ENCODE results near the gene FAM174C.

Gene FAM174C

GRCh38 chr19:1271528-1272422, 3.6 kb upstream of the FAM174C start:
- in situ Hi-C loops (cut with MboI; ENCODE audit: low sequenced_read_pairs) = loop anchor here (10.0 kb wide), 1 partner anchor 103 kb away; no protein-coding TSS in a partner anchor

GRCh38 chr19:1272423-1273262, 2.7 kb upstream of the FAM174C start:
- in situ Hi-C loops (cut with MboI; ENCODE audit: low sequenced_read_pairs) = loop anchor here (10.0 kb wide), 1 partner anchor 102 kb away; no protein-coding TSS in a partner anchor

- in situ Hi-C loops (cut with MboI; ENCODE audit: low sequenced_read_pairs) = loop anchor here (10.0 kb wide), 1 partner anchor 101 kb away; no protein-coding TSS in a partner anchor
These were observed 1.9 kb upstream of the FAM174C start for GRCh38 chr19:1273263-1274041.

GRCh38 chr19:1274081-1274851, 1.1 kb upstream of the FAM174C start:
- in situ Hi-C loops (cut with MboI; ENCODE audit: low sequenced_read_pairs) = loop anchor here (10.0 kb wide), 1 partner anchor 101 kb away; no protein-coding TSS in a partner anchor

- in situ Hi-C loops (cut with MboI; ENCODE audit: low sequenced_read_pairs) = loop anchor here (10.0 kb wide), 1 partner anchor 100 kb away; no protein-coding TSS in a partner anchor
These were observed 474 bp upstream of the FAM174C start for GRCh38 chr19:1274852-1275259.

GRCh38 chr19:1275976-1276627, 772 bp downstream of the FAM174C start:
- in situ Hi-C loops (cut with MboI; ENCODE audit: low sequenced_read_pairs) = loop anchor here (10.0 kb wide), 1 partner anchor 99 kb away; no protein-coding TSS in a partner anchor

GRCh38 chr19:1276628-1277022, 1.3 kb downstream of the FAM174C start:
- in situ Hi-C loops (cut with MboI; ENCODE audit: low sequenced_read_pairs) = loop anchor here (10.0 kb wide), 1 partner anchor 98 kb away; no protein-coding TSS in a partner anchor

GRCh38 chr19:1277061-1277460, 1.7 kb downstream of the FAM174C start:
- in situ Hi-C loops (cut with MboI; ENCODE audit: low sequenced_read_pairs) = loop anchor here (10.0 kb wide), 1 partner anchor 98 kb away; no protein-coding TSS in a partner anchor

- in situ Hi-C loops (cut with MboI; ENCODE audit: low sequenced_read_pairs) = loop anchor here (10.0 kb wide), 1 partner anchor 97 kb away; no protein-coding TSS in a partner anchor
These were observed 2.7 kb downstream of the FAM174C start for GRCh38 chr19:1278074-1278473.

- in situ Hi-C loops (cut with MboI; ENCODE audit: low sequenced_read_pairs) = loop anchor here (10.0 kb wide), 1 partner anchor 96 kb away; no protein-coding TSS in a partner anchor
These were observed 3.7 kb downstream of the FAM174C start for GRCh38 chr19:1278713-1279660.

GRCh38 chr19:1279782-1280341, 4.5 kb downstream of the FAM174C start:
- in situ Hi-C loops (cut with MboI; ENCODE audit: low sequenced_read_pairs) = loop anchor here (10.0 kb wide), 1 partner anchor 95 kb away; no protein-coding TSS in a partner anchor

- in situ Hi-C loops (cut with MboI; ENCODE audit: low sequenced_read_pairs) = no loop called here
These were observed 5.6 kb downstream of the FAM174C start for GRCh38 chr19:1280636-1281568.

GRCh38 chr19:1281569-1282287, 6.4 kb downstream of the FAM174C start:
- in situ Hi-C loops (cut with MboI; ENCODE audit: low sequenced_read_pairs) = no loop called here

GRCh38 chr19:1282588-1283206, 7.4 kb downstream of the FAM174C start:
- in situ Hi-C loops (cut with MboI; ENCODE audit: low sequenced_read_pairs) = no loop called here

GRCh38 chr19:1283207-1283916, 8.0 kb downstream of the FAM174C start:
- in situ Hi-C loops (cut with MboI; ENCODE audit: low sequenced_read_pairs) = no loop called here

Measured in HL-60/S4 treated with retinoic acid at 250 ng/mL for 4 days and 3 days (cell line).